ENCODE measurements around the gene UQCR11.
"Not testable (repeated sequence)": the region's sequence is repeated elsewhere in the genome, so short reads cannot be mapped to it uniquely, and the experiment has no call there.

The UQCR11 gene

DNA sequence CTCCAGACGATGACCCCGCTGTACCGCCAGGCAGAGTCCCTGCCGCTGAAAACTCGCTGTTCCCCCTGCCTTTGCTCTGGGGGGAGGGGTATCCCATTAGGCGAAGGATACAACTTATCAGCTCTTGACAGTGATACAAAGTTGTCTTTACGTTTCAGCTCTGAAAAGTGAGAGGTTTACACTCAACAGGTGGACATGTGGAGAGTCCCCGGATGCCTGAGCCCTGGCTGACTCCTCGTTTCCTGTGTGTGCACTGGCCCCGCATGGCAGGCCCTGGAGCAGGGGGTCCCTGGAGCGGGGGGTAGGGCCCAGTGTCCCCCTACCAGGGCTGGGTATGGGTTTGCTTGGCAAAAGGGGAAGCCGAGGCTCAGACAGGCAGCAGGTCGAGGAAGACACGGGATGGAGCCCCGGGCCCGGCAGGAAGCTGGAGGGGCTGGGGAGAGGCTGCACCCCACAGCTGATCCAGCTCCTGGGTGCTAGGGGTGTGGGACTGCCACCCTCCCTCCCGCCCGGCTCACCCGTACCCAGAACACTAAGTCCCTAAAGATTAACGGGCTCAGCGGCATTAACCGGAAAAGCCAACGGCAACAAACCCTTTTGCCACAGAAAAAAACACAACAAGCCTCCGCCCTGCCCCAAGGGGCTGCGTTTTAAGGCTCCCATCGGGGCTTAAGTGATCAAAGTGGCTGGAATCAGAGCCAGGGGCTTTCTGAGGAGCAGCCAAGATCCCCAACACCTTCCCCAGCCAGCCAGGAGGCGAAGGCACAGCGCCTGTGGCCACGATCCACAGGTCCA is 41.6 kb upstream of the UQCR11 start:
- Mint-ChIP-seq H3K4me3 (no peak overlapping the region), H3K27me3 (peaks cover 2% of the 10 kb centered on the region), H3K27ac (no peak overlapping the region), H3K4me1 (ENCODE audit: low read depth) (peaks cover 23% of the 10 kb centered on the region), H3K9me3 (no peaks in the 10 kb centered on the region), H3K36me3 (ENCODE audit: low read depth) (peaks cover 93% of the 10 kb centered on the region)
- intact Hi-C loops (cut with micrococcal nuclease): no loop called here

DNA sequence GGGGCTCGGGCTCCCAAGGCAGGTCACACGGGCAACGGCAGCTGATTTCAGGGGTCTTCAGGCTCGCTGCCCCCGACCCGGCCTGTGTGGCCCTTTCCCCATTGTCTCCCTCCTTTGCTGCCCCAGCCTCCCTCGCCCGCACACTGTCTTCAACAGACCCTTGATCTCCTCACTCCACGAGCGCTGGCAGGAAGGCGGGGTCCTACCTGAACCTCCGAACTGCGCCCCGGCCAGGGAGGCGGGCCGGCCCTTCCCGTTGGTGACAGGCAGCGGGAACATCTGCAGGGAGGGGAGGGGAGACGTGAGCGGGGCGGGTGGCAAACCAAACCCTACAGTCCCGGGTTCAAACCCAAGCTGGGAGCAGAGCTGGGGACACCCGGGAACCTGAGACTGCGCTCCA is 40.9 kb upstream of the UQCR11 start:
- intact Hi-C loops (cut with micrococcal nuclease): no loop called here
- Mint-ChIP-seq H3K4me3 (no peak overlapping the region), H3K9me3 (no peaks in the 10 kb centered on the region), H3K4me1 (ENCODE audit: low read depth) (peaks cover 20% of the 10 kb centered on the region), H3K27ac (no peak overlapping the region), H3K36me3 (ENCODE audit: low read depth) (peaks cover 99% of the 10 kb centered on the region), H3K27me3 (no peaks in the 10 kb centered on the region)

DNA sequence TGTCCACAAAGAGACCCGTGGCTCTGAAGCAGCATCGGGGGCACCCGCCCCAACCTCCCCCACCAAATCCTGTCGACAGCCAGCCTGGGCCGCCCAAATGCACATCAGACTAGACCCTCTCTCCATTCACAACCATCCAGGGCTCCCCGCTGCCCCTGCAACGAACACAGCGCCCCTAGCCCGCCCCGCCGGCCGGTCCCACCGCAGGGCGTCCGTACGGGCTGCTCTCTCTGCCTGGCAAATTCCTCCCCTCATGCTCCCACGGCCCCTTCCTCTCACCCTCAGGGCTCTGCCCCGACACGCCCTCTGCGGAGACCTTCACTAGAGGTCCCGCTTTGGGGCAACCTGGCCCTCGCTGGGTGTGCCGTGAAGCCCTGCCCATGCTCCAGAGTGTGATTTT is 40.0 kb upstream of the UQCR11 start:
- Mint-ChIP-seq H3K4me3 (no peak overlapping the region), H3K27me3 (no peaks in the 10 kb centered on the region), H3K9me3 (no peaks in the 10 kb centered on the region), H3K4me1 (ENCODE audit: low read depth) (peaks cover 11% of the 10 kb centered on the region), H3K36me3 (ENCODE audit: low read depth) (peaks cover 100% of the 10 kb centered on the region), H3K27ac (no peak overlapping the region)
- intact Hi-C loops (cut with micrococcal nuclease): no loop called here

DNA sequence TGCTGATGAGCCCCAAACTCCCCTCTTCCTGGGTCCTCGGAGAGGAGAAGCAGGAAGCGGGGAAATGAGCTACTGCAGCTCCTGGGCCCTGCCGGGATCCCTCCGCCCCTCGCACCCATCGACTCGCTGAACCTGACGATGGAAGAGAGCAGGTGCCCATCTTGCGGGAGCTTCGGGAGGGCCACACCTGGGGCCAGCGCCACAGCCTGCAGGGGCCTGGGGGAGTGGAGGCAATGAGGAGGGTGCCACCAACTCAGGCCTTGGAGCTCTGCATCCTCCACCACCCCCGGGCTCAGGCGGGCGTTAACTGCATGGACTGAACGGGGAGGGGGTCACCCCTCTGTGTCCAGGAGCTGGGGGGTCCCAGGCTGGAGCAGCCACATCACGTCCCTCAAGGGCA is 38.8 kb upstream of the UQCR11 start:
- Mint-ChIP-seq H3K27ac (no peak overlapping the region), H3K4me1 (ENCODE audit: low read depth) (peaks cover 7% of the 10 kb centered on the region), H3K27me3 (no peaks in the 10 kb centered on the region), H3K36me3 (ENCODE audit: low read depth) (peaks cover 97% of the 10 kb centered on the region), H3K4me3 (no peak overlapping the region), H3K9me3 (no peaks in the 10 kb centered on the region)
- intact Hi-C loops (cut with micrococcal nuclease): no loop called here

DNA sequence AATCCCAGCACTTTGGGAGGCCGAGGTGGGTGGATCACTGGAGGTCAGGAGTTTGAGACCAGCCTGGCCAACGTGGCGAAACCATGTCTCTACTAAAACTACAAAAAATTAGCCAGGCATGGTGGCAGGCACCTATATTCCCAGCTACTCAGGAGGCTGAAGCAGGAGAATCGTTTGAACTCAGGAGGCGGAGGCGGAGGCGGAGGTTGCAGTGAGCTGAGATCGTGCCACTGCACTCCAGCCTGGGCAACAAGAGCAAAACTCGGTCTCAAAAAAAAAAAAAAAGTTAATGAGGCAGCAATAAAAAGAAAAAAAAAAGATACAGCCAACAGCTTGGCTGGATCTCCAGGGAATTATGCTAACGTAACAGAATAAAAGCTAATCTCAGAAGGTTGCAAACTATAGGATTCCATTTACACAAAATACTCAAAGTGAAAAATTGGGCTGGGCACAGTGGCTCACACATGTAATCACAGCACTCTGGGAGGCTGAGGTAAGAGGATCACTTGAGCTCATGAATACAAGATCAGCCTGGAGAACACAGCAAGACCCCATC is 35.7 kb upstream of the UQCR11 start:
- H3K27ac Mint-ChIP-seq; H3K4me3 Mint-ChIP-seq; H3K9me3 Mint-ChIP-seq; H3K27me3 Mint-ChIP-seq; intact Hi-C loops (cut with micrococcal nuclease); H3K4me1 Mint-ChIP-seq (ENCODE audit: low read depth): not testable (repeated sequence)
- H3K36me3 Mint-ChIP-seq (ENCODE audit: low read depth): peaks cover 97% of the 10 kb centered on the region

DNA sequence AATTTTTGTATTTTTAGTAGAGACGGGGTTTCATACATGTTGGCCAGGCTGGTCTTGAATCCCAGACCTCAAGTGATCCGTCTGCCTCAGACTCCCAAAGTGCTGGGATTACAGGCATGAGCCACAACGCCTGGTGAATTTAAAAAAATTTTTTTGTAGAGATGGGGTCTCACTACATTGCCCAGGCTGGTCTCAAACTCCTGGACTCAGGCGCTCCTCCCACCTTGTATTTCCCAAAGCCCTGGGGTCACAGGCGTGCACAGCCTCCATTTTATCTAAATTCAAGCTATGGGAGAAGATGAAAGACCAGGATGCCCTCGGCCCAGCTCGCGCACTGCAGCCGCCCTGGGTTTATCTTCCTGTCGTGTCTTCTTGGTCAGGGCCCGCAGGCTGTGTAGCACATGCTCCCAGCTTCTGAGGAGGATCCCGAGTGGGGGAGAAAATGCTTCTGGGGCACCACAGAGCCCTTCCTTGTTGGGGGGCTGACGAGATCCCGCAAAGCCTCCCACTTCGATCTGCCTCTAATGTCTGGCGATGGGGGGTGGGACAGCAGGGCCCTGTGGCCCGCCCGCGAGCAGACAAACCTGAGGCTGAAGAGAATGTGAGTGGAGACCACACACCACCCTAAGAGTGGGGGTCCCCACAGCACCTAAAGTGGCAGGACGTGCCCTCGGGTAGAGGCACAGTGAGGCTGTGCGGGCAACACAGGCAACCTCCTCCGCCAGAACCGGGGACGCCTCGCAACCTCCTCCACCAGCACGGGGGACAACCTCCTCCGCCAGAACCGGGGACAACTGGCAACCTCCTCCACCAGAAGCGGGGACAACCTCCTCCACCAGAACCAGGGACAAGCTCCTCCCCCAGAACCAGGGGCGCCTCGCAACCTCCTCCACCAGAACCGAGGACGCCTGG is 31.3 kb upstream of the UQCR11 start:
- peaks cover 97% of the 10 kb centered on the region for H3K36me3 Mint-ChIP-seq (ENCODE audit: low read depth)
- no peaks in the 10 kb centered on the region for H3K27me3 Mint-ChIP-seq
- H3K4me3 Mint-ChIP-seq: no peak overlapping the region
- intact Hi-C loops (cut with micrococcal nuclease): no loop called here
- H3K4me1 Mint-ChIP-seq (ENCODE audit: low read depth): peaks cover 16% of the 10 kb centered on the region
- peaks cover 9% of the 10 kb centered on the region for H3K9me3 Mint-ChIP-seq
- H3K27ac Mint-ChIP-seq: no peak overlapping the region

DNA sequence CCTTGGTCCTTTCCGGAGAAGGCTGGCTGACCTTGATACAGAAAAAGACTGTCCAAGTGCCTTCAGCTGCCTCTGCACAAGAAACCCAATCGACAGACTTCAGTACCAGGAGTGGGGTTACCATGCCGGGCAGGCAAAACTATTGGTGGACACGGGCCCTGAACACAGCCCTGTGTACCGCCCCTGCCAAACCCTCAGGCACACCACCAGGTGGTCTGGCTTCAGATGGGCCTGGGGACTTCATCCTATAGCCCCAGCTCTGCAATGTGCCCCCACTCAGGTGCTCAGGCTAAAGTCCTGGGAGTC is 29.6 kb upstream of the UQCR11 start:
- Mint-ChIP-seq H3K27ac (no peak overlapping the region), H3K36me3 (ENCODE audit: low read depth) (peaks cover 98% of the 10 kb centered on the region), H3K4me3 (no peak overlapping the region), H3K27me3 (no peaks in the 10 kb centered on the region), H3K9me3 (peaks cover 9% of the 10 kb centered on the region), H3K4me1 (ENCODE audit: low read depth) (peaks cover 16% of the 10 kb centered on the region)
- intact Hi-C loops (cut with micrococcal nuclease): no loop called here

DNA sequence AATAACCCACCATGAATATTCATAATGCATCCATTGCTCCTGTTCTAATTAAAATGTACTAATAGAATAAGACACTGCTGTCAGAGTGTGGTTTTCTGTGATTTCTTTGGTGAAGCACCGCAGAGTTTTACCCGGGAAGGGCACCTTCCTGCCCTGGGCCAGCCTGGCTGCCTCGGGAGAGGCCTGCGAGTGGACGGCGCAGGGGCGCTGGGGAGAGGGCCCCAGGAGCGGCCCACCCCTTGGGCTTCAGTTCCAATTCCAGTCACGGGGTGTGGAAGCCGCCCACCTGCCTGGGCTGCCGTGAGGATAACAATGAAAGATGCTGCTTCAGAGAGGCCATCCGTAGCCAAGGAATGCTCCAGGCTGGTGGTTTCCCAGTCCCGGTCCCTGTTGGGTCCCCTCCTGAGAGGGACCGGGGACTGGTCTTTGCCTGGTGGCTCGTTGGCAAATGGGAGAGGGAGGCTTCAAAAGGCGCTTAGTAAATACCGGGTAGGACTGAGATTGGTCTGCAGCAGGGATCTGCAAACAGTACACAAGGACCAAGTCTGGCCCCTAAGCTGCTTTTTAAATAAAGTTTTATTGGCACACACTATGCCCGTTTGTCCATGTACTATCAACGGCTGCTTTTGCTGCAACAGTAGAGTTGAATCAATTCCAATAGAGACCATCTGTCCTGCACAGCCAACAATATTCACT is 29.1 kb upstream of the UQCR11 start:
- Mint-ChIP-seq H3K4me3 (no peak overlapping the region), H3K27ac (no peak overlapping the region), H3K4me1 (ENCODE audit: low read depth) (peaks cover 11% of the 10 kb centered on the region), H3K36me3 (ENCODE audit: low read depth) (peaks cover 93% of the 10 kb centered on the region), H3K27me3 (no peaks in the 10 kb centered on the region), H3K9me3 (peaks cover 9% of the 10 kb centered on the region)
- intact Hi-C loops (cut with micrococcal nuclease): no loop called here

DNA sequence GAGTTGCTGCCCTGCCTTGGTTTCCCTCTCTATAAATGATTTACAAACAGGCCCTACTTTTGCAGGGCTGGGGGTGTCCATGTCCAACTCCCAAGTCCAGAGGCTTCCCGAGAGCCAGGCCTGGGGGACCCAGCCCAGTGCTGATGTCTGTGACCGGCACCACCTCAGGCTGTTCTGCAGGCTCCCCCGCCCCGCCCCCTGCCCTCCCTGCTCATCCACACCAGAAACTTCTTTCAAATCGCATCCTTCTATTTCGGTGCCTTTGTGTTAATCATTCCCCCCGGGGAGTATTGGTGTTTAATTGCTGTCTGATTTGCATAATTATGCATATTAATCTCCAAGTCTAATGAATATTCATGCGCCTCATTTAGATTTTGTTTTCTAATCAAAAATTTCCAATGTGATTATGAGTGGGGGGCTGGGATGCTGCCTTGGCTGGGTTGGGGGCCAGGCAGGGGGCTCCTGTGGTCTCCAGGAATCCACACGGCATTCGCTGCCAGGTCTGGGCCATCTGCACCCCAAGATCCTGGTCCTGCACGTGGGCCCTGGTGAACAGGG is 28.1 kb upstream of the UQCR11 start:
- H3K4me3 Mint-ChIP-seq: no peak overlapping the region
- H3K27ac Mint-ChIP-seq: no peak overlapping the region
- H3K36me3 Mint-ChIP-seq (ENCODE audit: low read depth): peaks cover 83% of the 10 kb centered on the region
- H3K4me1 Mint-ChIP-seq (ENCODE audit: low read depth): peaks cover 11% of the 10 kb centered on the region
- no peaks in the 10 kb centered on the region for H3K27me3 Mint-ChIP-seq
- intact Hi-C loops (cut with micrococcal nuclease): no loop called here
- H3K9me3 Mint-ChIP-seq: peaks cover 9% of the 10 kb centered on the region

DNA sequence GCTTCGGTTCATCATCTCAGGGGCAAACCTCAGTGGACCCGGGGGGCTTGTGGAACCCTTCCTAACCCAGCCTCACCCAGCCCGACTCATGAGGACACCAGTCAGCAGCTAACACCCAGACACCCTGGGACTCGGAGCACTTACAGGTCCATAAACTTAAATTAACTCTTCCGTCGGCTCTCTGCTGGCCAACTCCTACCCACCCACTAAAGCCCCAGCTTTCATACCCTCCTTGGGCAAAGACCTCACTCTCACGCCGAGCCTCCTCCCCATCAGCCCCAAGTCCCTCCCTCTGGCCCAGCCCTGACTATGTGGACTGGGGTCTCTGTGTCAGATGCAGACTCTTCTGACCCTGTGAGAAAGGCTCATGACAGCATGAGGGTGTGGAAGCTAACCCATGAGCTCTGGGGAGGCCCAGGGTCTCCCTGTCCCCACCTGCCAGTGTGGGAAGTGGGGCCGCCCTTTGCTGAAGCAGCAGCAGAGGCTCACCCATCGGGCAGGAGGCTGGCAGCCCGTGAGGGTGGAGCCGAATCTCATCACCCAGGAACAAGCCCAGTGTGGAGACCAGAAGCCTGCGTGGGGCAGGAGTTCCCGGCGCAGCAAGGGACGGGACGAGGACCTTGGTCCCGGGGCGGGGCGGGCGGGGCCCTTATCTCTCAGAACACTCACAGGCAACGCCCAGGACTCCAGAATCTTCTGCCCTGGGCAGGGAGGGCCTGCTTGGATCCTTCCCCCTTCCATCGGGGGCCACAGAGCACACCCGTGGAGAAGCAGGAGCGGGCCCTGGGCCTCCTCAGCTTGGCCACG is 27.4 kb upstream of the UQCR11 start:
- H3K4me3 Mint-ChIP-seq: no peak overlapping the region
- peaks cover 11% of the 10 kb centered on the region for H3K4me1 Mint-ChIP-seq (ENCODE audit: low read depth)
- intact Hi-C loops (cut with micrococcal nuclease): no loop called here
- H3K27me3 Mint-ChIP-seq: no peaks in the 10 kb centered on the region
- peaks cover 9% of the 10 kb centered on the region for H3K9me3 Mint-ChIP-seq
- no peak overlapping the region for H3K27ac Mint-ChIP-seq
- H3K36me3 Mint-ChIP-seq (ENCODE audit: low read depth): peaks cover 76% of the 10 kb centered on the region

DNA sequence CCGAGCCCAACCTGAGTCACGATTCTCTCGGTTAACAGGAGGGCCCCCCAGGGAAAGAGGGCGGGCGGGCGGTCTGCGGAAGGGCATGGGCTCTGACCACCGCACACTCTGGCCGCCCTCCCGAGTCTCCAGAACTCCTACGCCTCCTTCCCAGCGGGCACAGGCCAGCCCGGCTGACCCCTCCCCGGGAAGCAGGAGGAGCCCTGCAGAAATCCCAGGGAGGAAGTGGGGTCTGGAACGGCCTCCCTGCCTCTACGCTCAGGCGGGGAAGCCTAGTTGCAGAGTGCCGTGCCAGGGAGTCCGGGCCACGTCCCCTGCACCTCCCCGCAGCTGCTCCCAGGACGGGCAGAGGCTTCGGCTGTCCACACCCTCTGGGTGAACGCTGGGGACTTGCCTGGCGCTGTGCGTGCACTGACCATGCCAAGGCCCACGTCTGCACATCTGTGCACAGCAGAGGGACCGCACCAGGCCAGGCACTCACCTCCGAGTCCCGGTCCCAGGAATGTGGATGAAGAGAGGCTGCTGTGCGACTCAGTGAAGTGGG is 26.4 kb upstream of the UQCR11 start:
- H3K36me3 Mint-ChIP-seq (ENCODE audit: low read depth): peaks cover 73% of the 10 kb centered on the region
- H3K4me1 Mint-ChIP-seq (ENCODE audit: low read depth): peaks cover 11% of the 10 kb centered on the region
- H3K4me3 Mint-ChIP-seq: no peak overlapping the region
- intact Hi-C loops (cut with micrococcal nuclease): no loop called here
- no peak overlapping the region for H3K27ac Mint-ChIP-seq
- peaks cover 9% of the 10 kb centered on the region for H3K9me3 Mint-ChIP-seq
- no peaks in the 10 kb centered on the region for H3K27me3 Mint-ChIP-seq

DNA sequence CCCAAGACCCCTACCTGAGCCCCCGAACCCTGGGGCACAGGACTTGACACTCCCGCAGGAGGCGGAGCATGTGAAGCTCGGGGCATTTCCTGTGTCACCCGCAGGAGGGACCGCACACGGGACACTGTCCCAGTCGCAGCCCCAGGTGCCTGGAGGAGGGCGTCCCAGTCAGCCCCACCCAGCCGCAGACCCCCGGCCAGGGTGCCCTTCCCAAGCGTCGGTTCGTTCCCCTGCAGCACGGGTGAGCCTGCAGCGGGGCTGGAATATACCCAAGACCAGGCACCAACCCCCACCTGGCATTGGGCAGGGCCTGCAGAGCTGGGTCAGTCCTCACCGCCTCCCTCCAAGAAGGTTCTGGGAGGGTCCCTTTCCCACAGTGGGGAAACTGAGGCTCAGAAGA is 25.5 kb upstream of the UQCR11 start:
- Mint-ChIP-seq H3K9me3 (peaks cover 8% of the 10 kb centered on the region), H3K4me3 (no peak overlapping the region), H3K27ac (no peak overlapping the region), H3K27me3 (no peaks in the 10 kb centered on the region), H3K36me3 (ENCODE audit: low read depth) (peaks cover 73% of the 10 kb centered on the region), H3K4me1 (ENCODE audit: low read depth) (peaks cover 11% of the 10 kb centered on the region)
- intact Hi-C loops (cut with micrococcal nuclease): no loop called here

DNA sequence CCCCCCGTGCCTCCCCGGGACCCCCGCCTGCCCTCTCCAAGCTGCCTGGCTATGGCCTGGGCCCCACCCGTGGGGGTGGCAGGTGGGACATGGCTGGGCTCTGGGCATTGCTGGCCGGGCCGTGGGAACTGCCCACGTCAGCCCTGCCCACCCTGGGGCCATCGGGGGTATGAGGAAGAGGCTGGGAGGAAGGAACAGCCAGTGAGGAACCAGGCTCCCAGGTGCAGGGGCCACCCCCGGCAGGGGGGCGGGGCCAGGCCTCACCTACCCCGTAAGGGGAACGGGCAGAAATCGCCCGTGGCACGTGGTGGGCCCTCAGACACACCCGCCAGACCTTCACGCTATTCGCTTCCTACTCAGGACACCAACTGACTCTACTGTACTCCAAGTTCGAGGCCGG is 24.8 kb upstream of the UQCR11 start:
- Mint-ChIP-seq H3K9me3 (peaks cover under 1% of the 10 kb centered on the region), H3K36me3 (ENCODE audit: low read depth) (peaks cover 73% of the 10 kb centered on the region), H3K27me3 (no peaks in the 10 kb centered on the region), H3K4me3 (no peak overlapping the region), H3K27ac (no peak overlapping the region), H3K4me1 (ENCODE audit: low read depth) (peaks cover 11% of the 10 kb centered on the region)
- intact Hi-C loops (cut with micrococcal nuclease): no loop called here
